Activated CD4-positive, alpha-beta T cell treated with anti-CD3 and anti-CD28 coated beads for 36 hours (primary cell): ENCODE data around the gene C1RL. TPM values are rescaled to one million over a fixed set of nuclear protein-coding genes. Genes with fewer than 3 reads are reported as not detected.
A peak's percentile ranks its signal among the peaks of the same experiment; 100 is the strongest.

Source experiments
- ATAC-seq: fragments of 200-7000 bp; cut with Tn5 transposase; one replicate; pipeline ENCODE4 v1.10.0; 2021; ENCODE audit warnings: mild to moderate bottlenecking, moderate library complexity
- CTCF ChIA-PET: fragments of 350-600 bp; sonication (Branson Sonifier 250); formaldehyde crosslinking; loops from one replicate; lab custom pipeline; 2021; ENCODE audit warnings: antibody characterized with exemption; lab: Charles Lee
- POLR2A ChIA-PET: fragments of 350-600 bp; sonication (Branson Sonifier 250); formaldehyde crosslinking; loops from one replicate; lab custom pipeline; 2021; ENCODE audit warnings: antibody characterized with exemption, inconsistent platforms; lab: Charles Lee
- DNase-seq: peaks from one replicate; pipeline ENCODE4 v3.0.0-alpha.2; 2020
- H3K27ac Mint-ChIP-seq: one replicate; pipeline ENCODE4 v1.8.0; 2021; ENCODE audit warnings: mixed read lengths
- H3K27me3 Mint-ChIP-seq: one replicate; pipeline ENCODE4 v1.8.0; 2021; ENCODE audit warnings: mixed read lengths
- H3K36me3 Mint-ChIP-seq: one replicate; pipeline ENCODE4 v1.8.0; 2021; ENCODE audit warnings: low read depth, mixed read lengths
- H3K4me1 Mint-ChIP-seq: one replicate; pipeline ENCODE4 v1.8.0; 2021; ENCODE audit warnings: mixed read lengths
- H3K4me3 Mint-ChIP-seq: one replicate; pipeline ENCODE4 v1.8.0; 2021; ENCODE audit warnings: mild to moderate bottlenecking, moderate library complexity, mixed read lengths
- H3K9me3 Mint-ChIP-seq: one replicate; pipeline ENCODE4 v1.8.0; 2021; ENCODE audit warnings: low read depth, mixed read lengths
- intact Hi-C, 2 experiments: fragments of 100-400 bp; cut with DNase I in 1 of 2; cut with micrococcal nuclease in 1 of 2; formaldehyde crosslinking; loops; one replicate each; pipeline versions ENCODE4 v1.14.2 to v1.15.1; 2022 to 2024; cut with DNase I, micrococcal nuclease
- total RNA-seq, 2 experiments: library from RNA; stranded (reverse); gene quantifications; one replicate each; pipeline ENCODE4 v1.2.3, GENCODE V29; 2021

The C1RL gene
- total RNA-seq, 2 experiments from 2014 or later: 17.3 to 18.9 TPM

DNA sequence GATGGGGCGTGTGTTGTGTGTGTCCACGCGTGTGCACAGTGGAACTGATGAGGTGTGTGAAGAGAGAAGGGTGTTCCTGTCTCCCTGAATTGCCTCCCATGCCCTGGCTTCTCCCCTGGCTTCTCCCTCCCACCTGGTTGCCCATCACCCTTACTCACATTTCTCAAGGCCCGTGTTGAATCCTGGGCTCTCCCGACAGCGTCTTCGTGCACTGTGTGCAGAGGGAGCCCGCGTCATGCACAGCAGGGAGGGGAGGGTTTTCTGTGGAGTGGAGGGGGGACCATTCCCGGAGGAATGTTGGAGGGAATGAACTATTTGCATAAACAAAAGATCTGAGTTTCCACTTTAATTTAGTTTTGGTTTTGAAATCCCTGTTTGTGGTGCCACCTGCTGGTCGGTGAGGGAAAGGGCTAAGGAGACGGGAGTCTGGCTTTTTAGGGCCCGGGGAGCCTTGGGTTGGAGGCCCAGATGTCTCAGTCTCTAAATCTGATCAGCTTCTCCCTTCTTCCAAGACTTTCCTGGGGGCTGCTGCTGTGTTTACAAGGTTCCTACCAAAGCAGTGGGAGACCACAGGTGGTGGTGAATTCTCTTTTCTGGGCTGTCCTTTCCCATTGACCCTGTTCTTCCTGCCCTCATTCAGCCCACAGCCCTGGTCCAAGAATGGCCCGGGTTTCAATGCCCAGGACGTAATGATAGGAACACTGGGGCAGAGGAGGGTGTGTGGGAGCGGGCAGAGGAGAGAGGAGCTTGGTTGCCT lies 16.6 kb downstream of the C1RL start, which contains the start of gene C1R:
C1R (minus strand) TSS at position 217 of the 757 bp plus-strand sequence; CDS start at position 160, 57 bp downstream.
- POLR2A ChIA-PET: no interaction called here

DNA sequence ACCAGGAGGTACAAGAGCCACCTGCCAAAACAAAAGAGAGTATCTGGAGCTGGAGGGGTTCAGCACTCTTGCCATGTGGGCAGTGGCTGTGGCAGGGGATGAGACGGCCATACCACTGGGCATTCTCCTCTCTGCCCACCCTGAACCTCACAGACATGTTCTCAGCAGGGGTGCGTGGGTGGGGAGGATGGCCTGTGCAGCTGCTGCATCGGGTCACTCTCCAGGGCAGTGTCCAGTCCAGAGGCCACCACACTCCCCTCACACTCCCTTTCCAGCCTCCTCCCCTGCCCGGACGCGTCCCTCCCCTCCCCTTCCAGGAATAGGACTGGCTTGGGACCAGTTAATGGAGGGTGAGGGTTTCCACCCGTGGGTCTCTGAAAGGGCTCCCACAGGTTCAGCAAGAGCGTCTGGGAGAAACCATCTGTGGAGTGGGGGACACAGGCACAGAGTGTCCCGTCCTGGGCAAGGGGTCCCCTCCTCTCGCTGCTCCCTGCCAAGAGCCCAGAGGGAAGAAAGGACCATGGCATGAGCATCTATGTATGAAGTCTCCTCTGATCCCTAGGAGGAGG lies 17.3 kb downstream of the C1RL start:
- CTCF ChIA-PET: interaction anchor here (0.7 to 1.6 kb wide), 8 partner anchors 18 to 146 kb away, joined by 3 to 5 read pairs (median 3); partner anchors contain the start of genes C1RL and LPCAT3
- peak overlapping the region; percentile 59 for H3K4me3 Mint-ChIP-seq
- no peak for DNase-seq
- POLR2A ChIA-PET: no interaction called here
- no peaks in the 10 kb centered on the region for H3K9me3 Mint-ChIP-seq
- intact Hi-C loops: loop anchor here (1.0 kb wide), 3 partner anchors 73 to 167 kb away; partner anchors contain the start of genes C12orf57 (in 2 of the 2) and LPCAT3 (in 1 of the 2)
- H3K36me3 Mint-ChIP-seq: no peaks in the 10 kb centered on the region
- peaks cover 6% of the 10 kb centered on the region for H3K4me1 Mint-ChIP-seq
- no peak for ATAC-seq
- H3K27ac Mint-ChIP-seq: peak overlapping the region; percentile 80
- no peaks in the 10 kb centered on the region for H3K27me3 Mint-ChIP-seq

More for the DNA sequence above, 16.6 kb downstream of the C1RL start, which contains the start of gene C1R:
- CTCF ChIA-PET: interaction anchor here (0.7 to 1.6 kb wide), 8 partner anchors 19 to 146 kb away, joined by 3 to 5 read pairs (median 3); partner anchors contain the start of gene LPCAT3
- ATAC-seq: peak; percentile 86
- Mint-ChIP-seq H3K27me3 (no peaks in the 10 kb centered on the region), H3K4me1 (peaks cover 6% of the 10 kb centered on the region), H3K36me3 (no peaks in the 10 kb centered on the region), H3K4me3 (peak within 1 kb of the TSS; percentile 59), H3K9me3 (no peaks in the 10 kb centered on the region), H3K27ac (peak within 1 kb of the TSS; percentile 80)
- DNase-seq: peak; percentile 85
- intact Hi-C loops: loop anchor here (1.0 kb wide), 3 partner anchors 74 to 168 kb away; partner anchors contain the start of genes C12orf57 (in 2 of the 2) and LPCAT3 (in 1 of the 2)

DNA sequence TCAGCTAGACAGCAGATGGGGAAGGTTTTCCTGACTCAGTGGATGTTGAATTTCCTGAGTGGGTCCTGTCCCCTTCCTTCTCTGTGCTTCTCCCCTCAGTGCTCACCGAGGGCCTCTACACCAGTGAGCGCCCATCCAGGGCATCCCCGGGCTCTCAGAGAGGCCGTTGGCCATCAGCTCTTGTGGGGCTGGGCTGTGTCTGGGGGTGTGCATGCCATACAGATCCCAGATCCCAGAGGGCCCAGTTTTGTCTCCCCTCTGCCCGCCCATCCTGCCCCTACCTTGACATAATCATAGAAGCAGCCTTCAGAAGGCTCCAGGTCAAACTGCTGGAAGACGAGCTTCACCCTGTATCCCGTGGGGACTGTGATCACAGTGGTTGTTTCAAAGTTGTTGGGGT lies 17.8 kb downstream of the C1RL start:
- intact Hi-C loops: no loop called here
- H3K4me1 Mint-ChIP-seq: peaks cover 6% of the 10 kb centered on the region
- no peak for ATAC-seq
- no peak for DNase-seq
- ChIA-PET POLR2A (no interaction called here), CTCF (interaction anchor here (0.7 to 1.2 kb wide), 6 partner anchors 12 to 139 kb away, joined by 3 to 6 read pairs (median 3); partner anchors contain the start of genes C1RL and LPCAT3)
- no peaks in the 10 kb centered on the region for H3K27me3 Mint-ChIP-seq
- H3K36me3 Mint-ChIP-seq: no peaks in the 10 kb centered on the region
- no peak overlapping the region for H3K27ac Mint-ChIP-seq
- no peaks in the 10 kb centered on the region for H3K9me3 Mint-ChIP-seq
- no peak overlapping the region for H3K4me3 Mint-ChIP-seq

DNA sequence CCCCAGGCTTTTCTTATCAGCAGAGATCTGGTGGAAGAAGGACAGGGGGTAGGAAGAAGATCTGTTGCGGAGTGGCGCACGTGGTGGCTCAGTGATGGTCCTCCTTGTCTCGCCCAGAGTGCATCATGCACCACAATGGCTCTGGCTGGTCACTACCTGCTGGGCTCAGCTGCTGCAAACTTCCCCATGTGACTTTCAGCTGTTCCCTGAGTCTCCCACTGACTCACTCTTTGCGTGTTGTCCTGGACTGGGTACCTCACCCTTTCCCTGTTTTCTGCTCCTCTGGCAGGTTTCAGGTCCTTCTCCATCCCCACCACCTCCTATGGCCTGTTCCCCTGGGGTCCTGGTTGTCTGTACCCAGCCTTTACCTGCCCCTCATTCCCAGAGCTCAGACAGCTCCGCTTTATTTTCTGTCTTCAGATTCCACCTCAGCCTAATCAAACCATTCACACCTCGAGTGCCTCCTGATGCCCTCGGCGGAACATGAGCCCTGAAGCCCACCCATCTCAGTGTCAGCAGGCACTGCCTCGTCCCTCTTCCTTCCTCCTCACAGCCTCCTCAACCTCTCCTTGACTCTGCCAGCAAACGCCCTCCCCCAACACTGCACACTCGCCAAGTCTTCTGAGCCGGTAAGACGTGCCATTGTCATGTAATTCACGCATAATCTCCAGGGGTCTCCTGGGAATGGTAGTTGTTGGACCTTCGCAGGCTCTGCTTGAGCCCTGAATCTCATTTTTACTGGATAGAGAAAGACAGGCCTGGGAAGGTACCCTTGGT lies 18.6 kb downstream of the C1RL start:
- no peak overlapping the region for H3K4me3 Mint-ChIP-seq
- ChIA-PET POLR2A (interaction anchor here (0.6 kb wide), 1 partner anchor 19 kb away, joined by 3 read pairs; the partner anchor contains the start of gene C1RL), CTCF (interaction anchor here (1.1 to 3.2 kb wide), 4 partner anchors 12 to 21 kb away, joined by 3 to 21 read pairs (median 4); partner anchors contain the start of gene C1RL)
- intact Hi-C loops: no loop called here
- DNase-seq (no peak), ATAC-seq (no peak)
- H3K4me1 Mint-ChIP-seq: peaks cover 6% of the 10 kb centered on the region
- no peaks in the 10 kb centered on the region for H3K27me3 Mint-ChIP-seq
- no peaks in the 10 kb centered on the region for H3K36me3 Mint-ChIP-seq
- no peak overlapping the region for H3K27ac Mint-ChIP-seq
- H3K9me3 Mint-ChIP-seq: no peaks in the 10 kb centered on the region

DNA sequence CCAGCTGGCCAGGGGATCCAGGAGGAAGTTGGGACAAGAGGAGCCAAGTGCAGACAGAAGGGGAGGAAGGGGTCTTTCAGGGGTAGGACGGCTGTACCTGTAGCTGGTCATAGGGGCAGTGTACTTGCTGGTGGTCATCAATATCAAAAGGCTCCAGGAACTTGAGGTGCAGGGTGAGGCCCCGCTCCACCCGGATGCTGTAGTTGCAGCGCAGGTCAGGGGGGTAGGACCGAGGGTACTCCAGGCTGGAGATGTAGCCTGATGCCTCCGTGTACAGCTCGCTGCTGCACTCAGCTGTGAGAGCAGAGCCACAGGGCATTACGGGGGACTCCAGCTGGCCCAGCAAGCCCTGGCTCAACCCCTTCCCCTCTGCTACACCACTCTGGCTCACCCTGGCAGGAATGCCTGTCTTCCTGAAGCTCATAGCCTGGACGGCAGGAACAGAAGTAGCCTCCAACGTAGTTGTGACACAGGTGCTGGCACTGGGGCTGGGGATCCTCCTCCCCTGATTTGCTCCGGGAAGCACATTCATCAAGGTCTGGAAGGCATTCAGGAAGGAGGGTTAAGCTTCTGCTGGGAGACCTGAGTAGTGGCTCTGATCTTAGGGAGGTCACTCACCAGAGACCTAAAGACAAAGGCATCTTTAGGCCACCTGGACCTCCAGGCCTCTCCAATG lies 19.7 kb downstream of the C1RL start:
- DNase-seq (no peak), ATAC-seq (no peak)
- H3K4me3 Mint-ChIP-seq: no peak overlapping the region
- ChIA-PET CTCF (interaction anchor here (0.5 to 3.2 kb wide), 4 partner anchors 13 to 535 kb away, joined by 3 to 21 read pairs (median 6); partner anchors contain the start of gene C1RL), POLR2A (no interaction called here)
- no peaks in the 10 kb centered on the region for H3K36me3 Mint-ChIP-seq
- peaks cover 6% of the 10 kb centered on the region for H3K4me1 Mint-ChIP-seq
- intact Hi-C loops: loop anchor here in 1 of 2 experiments (5.0 kb wide), 1 partner anchor 57 kb away; no protein-coding TSS in a partner anchor
- H3K9me3 Mint-ChIP-seq: no peaks in the 10 kb centered on the region
- H3K27me3 Mint-ChIP-seq: no peaks in the 10 kb centered on the region
- no peak overlapping the region for H3K27ac Mint-ChIP-seq

DNA sequence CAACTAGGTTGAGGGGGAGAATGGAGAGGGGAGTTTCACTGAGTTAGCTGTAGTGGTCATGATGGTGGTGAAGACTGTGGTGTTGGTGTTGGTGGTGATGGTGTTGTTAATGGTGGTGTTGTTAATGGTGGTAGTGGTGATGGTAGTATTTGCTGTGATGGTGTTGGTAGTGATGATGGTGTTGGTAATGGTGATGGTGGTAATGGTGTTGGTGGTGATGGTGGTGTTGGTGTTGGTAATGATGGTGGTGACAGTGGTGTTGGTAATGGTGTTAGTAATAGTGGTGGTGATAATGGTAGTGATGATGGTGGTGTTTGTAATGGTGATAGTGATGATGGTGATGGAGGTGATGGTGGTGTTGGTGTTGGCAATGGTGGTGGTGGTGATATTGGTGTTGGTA lies 25.9 kb downstream of the C1RL start:
- no peak for ATAC-seq
- no peaks in the 10 kb centered on the region for H3K36me3 Mint-ChIP-seq
- no peak overlapping the region for H3K27ac Mint-ChIP-seq

DNA sequence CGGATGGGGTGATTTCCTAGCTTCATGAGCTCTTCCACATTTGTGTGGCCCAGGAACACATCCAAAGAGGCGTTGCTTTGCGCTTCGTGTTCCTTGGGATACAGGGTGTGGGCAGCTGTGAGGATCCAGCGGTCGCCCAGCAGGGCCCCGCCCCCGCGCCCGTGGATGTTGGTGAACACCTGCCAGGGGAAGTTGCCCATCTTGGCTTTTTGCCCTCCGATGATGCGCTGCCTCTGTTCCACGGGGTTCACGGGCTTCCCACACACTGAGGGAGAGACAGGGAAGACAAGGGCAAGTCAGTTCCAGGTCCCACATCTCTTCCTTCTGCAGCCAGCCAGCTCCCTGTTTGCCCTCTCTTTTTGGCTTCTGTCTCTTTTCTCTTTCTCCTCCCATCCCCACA lies 28.0 kb downstream of the C1RL start:
- CTCF ChIA-PET: interaction anchor here (0.6 to 1.3 kb wide), 2 partner anchors 18 to 28 kb away, joined by 3 to 6 read pairs; partner anchors contain the start of gene C1RL
- Mint-ChIP-seq H3K27ac (no peak overlapping the region), H3K36me3 (no peaks in the 10 kb centered on the region), H3K9me3 (peaks cover 5% of the 10 kb centered on the region), H3K27me3 (peaks cover 2% of the 10 kb centered on the region), H3K4me3 (no peak overlapping the region), H3K4me1 (no peaks in the 10 kb centered on the region)
- POLR2A ChIA-PET: no interaction called here
- intact Hi-C loops: no loop called here
- ATAC-seq (no peak), DNase-seq (no peak)

More for the DNA sequence above, 25.9 kb downstream of the C1RL start:
- intact Hi-C loops: no loop called here
- Mint-ChIP-seq H3K27me3 (peaks cover 2% of the 10 kb centered on the region), H3K4me1 (no peaks in the 10 kb centered on the region), H3K9me3 (peaks cover 5% of the 10 kb centered on the region), H3K4me3 (no peak overlapping the region)
- DNase-seq: no peak
- CTCF ChIA-PET: no interaction called here
- POLR2A ChIA-PET: no interaction called here

DNA sequence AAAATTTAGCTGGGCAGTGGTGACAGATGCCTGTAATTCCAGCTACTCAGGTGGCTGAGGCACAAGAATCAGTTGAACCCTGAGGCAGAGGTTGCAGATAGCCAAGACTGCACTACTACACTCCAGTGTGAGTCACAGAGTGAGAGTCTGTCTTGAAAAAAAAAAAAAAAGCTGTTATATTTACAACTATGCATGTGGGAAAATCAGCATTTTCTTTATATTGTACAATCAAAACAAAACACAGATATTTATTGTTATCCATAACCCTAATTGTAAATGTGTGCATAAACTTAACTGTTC lies 29.2 kb downstream of the C1RL start:
- Mint-ChIP-seq H3K9me3 (peaks cover 5% of the 10 kb centered on the region), H3K27me3 (peaks cover 2% of the 10 kb centered on the region), H3K4me1 (no peaks in the 10 kb centered on the region), H3K4me3 (no peak overlapping the region), H3K36me3 (no peaks in the 10 kb centered on the region), H3K27ac (no peak overlapping the region)
- CTCF ChIA-PET: interaction anchor here (1.2 kb wide), 2 partner anchors 11 to 34 kb away, joined by 3 read pairs; no protein-coding TSS in a partner anchor
- POLR2A ChIA-PET: interaction anchor here (0.6 kb wide), 1 partner anchor 144 kb away, joined by 3 read pairs; no protein-coding TSS in a partner anchor
- ATAC-seq: no peak
- DNase-seq: no peak
- intact Hi-C loops: no loop called here

DNA sequence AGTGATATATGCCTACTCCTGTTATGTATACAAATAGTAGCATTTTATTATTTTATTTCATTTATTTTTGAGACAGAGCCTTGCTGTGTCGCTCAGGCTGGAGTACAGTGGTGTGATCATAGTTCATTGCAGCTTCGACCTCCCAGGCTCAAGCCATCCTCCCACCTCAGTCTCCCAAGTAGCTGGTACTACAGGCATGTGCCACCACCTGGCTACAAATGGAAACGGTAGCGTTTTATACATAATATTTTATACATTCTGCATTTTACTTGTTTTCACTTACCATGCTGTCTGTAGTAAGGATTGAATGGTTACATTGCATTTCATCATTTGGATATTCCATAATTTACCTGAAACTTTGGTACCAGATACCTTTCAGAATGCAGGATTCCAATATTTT lies 30.9 kb downstream of the C1RL start:
- CTCF ChIA-PET: no interaction called here
- H3K4me3 Mint-ChIP-seq: no peak overlapping the region
- no peak for DNase-seq
- no peak overlapping the region for H3K27ac Mint-ChIP-seq
- intact Hi-C loops: no loop called here
- H3K4me1 Mint-ChIP-seq: no peaks in the 10 kb centered on the region
- peaks cover 2% of the 10 kb centered on the region for H3K9me3 Mint-ChIP-seq
- no peak for ATAC-seq
- H3K27me3 Mint-ChIP-seq: peaks cover 7% of the 10 kb centered on the region
- H3K36me3 Mint-ChIP-seq: no peaks in the 10 kb centered on the region
- POLR2A ChIA-PET: no interaction called here

DNA sequence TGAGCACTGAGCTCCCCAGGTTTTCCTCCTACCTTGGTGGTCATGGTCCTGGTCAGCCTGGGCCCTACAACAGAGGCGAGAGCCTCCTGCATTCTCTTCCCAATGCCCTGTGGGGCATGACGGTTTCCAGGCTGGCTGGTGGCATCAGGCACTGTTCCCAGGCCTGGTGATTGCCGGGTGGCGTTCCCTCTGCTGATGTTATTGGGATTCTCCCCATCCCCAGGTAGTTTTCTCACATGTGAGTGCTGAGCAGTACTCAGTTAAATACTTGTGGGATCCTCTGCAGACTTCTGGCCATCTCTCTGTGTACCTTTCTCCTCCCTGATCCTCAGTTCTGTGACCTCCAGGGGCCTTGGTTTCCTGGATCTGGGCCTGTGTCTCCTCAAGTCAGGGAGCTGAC lies 32.5 kb downstream of the C1RL start:
- peaks cover 7% of the 10 kb centered on the region for H3K27me3 Mint-ChIP-seq
- H3K27ac Mint-ChIP-seq: no peak overlapping the region
- POLR2A ChIA-PET: no interaction called here
- H3K4me1 Mint-ChIP-seq: no peaks in the 10 kb centered on the region
- H3K9me3 Mint-ChIP-seq: no peaks in the 10 kb centered on the region
- CTCF ChIA-PET: interaction anchor here (1.5 to 2.4 kb wide), 2 partner anchors 11 kb away, joined by 4 to 8 read pairs; no protein-coding TSS in a partner anchor
- H3K36me3 Mint-ChIP-seq: no peaks in the 10 kb centered on the region
- DNase-seq (no peak), ATAC-seq (no peak)
- intact Hi-C loops: no loop called here
- H3K4me3 Mint-ChIP-seq: no peak overlapping the region
